SU-DHL-6 (cell line): Measurements from ENCODE around the gene SYK.

Experiments used
- EZH2phosphoT487 ChIP-seq: fragments of 200-600 bp; sonication (generic), shearing (Covaris generic); conservative IDR thresholded peaks from 2 replicates; pipeline ENCODE4 v1.6.1; 2018; ENCODE audit warnings: mild to moderate bottlenecking, antibody characterized with exemption, low read length, moderate library complexity, mixed read lengths
- TF ChIP-seq, protein P1 (sequence below): fragments of 200-600 bp; sonication (generic); IDR thresholded peaks from one replicate; pipeline ENCODE4 v1.5.1; 2017; ENCODE audit warnings: antibody characterized with exemption, mild to moderate bottlenecking, low read length, moderate library complexity; ENCODE audit not compliant: insufficient read depth, poor library complexity, severe bottlenecking

GRCh38 chr9:90773617-90774016 lies 28.0 kb upstream of the SYK start:
- TF ChIP-seq, protein P1, sequence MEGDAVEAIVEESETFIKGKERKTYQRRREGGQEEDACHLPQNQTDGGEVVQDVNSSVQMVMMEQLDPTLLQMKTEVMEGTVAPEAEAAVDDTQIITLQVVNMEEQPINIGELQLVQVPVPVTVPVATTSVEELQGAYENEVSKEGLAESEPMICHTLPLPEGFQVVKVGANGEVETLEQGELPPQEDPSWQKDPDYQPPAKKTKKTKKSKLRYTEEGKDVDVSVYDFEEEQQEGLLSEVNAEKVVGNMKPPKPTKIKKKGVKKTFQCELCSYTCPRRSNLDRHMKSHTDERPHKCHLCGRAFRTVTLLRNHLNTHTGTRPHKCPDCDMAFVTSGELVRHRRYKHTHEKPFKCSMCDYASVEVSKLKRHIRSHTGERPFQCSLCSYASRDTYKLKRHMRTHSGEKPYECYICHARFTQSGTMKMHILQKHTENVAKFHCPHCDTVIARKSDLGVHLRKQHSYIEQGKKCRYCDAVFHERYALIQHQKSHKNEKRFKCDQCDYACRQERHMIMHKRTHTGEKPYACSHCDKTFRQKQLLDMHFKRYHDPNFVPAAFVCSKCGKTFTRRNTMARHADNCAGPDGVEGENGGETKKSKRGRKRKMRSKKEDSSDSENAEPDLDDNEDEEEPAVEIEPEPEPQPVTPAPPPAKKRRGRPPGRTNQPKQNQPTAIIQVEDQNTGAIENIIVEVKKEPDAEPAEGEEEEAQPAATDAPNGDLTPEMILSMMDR, result no peak
- TF ChIP-seq EZH2phosphoT487, result no peak
